ENCODE data around the gene RBM14. TPM values are rescaled to one million over a fixed set of nuclear protein-coding genes. Genes with fewer than 3 reads are reported as not detected.
A peak's percentile ranks its signal among the peaks of the same experiment; 100 is the strongest.

Gene RBM14
- total RNA-seq, 1 donor, result 22.4 TPM

DNA sequence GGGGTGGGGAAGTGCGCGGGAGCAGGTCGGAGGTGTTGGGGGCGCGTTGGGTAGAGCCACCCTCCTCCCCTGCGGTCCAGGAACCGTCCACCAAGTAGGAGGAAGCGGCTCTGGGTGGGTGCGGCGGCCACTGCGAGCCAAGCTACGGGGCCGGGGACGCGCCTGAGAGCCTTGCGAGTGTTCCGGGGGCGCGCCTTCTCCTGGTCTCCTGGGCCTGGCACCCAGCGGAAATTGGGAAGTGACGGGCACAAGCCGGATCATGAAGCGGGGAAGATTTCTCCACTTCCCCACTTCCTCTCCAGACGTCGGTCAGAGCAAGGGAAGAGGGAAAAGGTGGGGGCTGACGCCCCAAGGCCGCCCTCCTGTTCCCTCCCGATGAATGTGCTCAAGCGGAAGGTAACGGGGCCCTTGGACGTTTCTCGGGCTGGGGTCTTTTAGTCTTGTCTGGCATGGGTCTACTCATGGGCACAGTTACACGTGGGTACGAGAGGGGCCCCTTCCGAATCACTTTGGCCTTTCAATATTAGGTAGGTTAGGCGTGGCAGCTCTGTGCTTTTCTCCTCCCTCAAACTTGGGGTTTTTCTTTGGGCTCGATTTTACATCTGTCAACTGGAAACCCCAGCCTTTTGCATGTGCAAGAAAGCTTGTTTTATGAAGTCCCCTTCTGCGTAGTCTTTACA lies 865 bp downstream of the RBM14 start:
- peak overlapping the region; percentile 92 for H2AFZ ChIP-seq (ENCODE audit: low read length)
- peaks cover 50% of the 10 kb centered on the region for H4K20me1 ChIP-seq (ENCODE audit: insufficient read depth, low read length)
- H3K36me3 ChIP-seq (ENCODE audit: insufficient read depth, low read length), result peaks cover 19% of the 10 kb centered on the region
- DNase-seq (ENCODE audit: insufficient read length, low spot score, missing footprints), result peak; percentile 46
- no peaks in the 10 kb centered on the region for H3K27me3 ChIP-seq (ENCODE audit: insufficient read depth, low read length)
- H3K4me2 ChIP-seq (ENCODE audit: insufficient read depth, low read length), result peak overlapping the region; percentile 99
- H3K79me2 ChIP-seq (ENCODE audit: insufficient read depth, low read length), result peaks cover 57% of the 10 kb centered on the region
- TF ChIP-seq, protein P1, sequence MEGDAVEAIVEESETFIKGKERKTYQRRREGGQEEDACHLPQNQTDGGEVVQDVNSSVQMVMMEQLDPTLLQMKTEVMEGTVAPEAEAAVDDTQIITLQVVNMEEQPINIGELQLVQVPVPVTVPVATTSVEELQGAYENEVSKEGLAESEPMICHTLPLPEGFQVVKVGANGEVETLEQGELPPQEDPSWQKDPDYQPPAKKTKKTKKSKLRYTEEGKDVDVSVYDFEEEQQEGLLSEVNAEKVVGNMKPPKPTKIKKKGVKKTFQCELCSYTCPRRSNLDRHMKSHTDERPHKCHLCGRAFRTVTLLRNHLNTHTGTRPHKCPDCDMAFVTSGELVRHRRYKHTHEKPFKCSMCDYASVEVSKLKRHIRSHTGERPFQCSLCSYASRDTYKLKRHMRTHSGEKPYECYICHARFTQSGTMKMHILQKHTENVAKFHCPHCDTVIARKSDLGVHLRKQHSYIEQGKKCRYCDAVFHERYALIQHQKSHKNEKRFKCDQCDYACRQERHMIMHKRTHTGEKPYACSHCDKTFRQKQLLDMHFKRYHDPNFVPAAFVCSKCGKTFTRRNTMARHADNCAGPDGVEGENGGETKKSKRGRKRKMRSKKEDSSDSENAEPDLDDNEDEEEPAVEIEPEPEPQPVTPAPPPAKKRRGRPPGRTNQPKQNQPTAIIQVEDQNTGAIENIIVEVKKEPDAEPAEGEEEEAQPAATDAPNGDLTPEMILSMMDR (IDR thresholded peaks at IDR 0.05; ENCODE audit: extremely low read depth, low read depth, low read length), result no peak
- H3K27ac ChIP-seq (ENCODE audit: low read depth, low read length), result peak overlapping the region; percentile 94
- peaks cover 25% of the 10 kb centered on the region for H3K4me1 ChIP-seq (ENCODE audit: insufficient read depth, low read length)
- no peaks in the 10 kb centered on the region for H3K9me3 ChIP-seq (ENCODE audit: low read depth, low read length)
- H3K4me3 ChIP-seq (ENCODE audit: insufficient read depth, low read length), result peak overlapping the region; percentile 85

- peak overlapping the region; percentile 94 for H3K27ac ChIP-seq (ENCODE audit: low read depth, low read length)
- H3K4me2 ChIP-seq (ENCODE audit: insufficient read depth, low read length), result peak overlapping the region; percentile 99
- H3K27me3 ChIP-seq (ENCODE audit: insufficient read depth, low read length), result no peaks in the 10 kb centered on the region
- no peaks in the 10 kb centered on the region for H3K9me3 ChIP-seq (ENCODE audit: low read depth, low read length)
- H3K36me3 ChIP-seq (ENCODE audit: insufficient read depth, low read length), result peaks cover 38% of the 10 kb centered on the region
- H3K4me3 ChIP-seq (ENCODE audit: insufficient read depth, low read length), result peak overlapping the region; percentile 85
- DNase-seq (ENCODE audit: insufficient read length, low spot score, missing footprints), result peak; percentile 93
- peaks cover 76% of the 10 kb centered on the region for H3K79me2 ChIP-seq (ENCODE audit: insufficient read depth, low read length)
- H4K20me1 ChIP-seq (ENCODE audit: insufficient read depth, low read length), result peaks cover 68% of the 10 kb centered on the region
- peaks cover 31% of the 10 kb centered on the region for H3K4me1 ChIP-seq (ENCODE audit: insufficient read depth, low read length)
- TF ChIP-seq, protein P1 (IDR thresholded peaks at IDR 0.05; ENCODE audit: extremely low read depth, low read depth, low read length), result no peak
- H2AFZ ChIP-seq (ENCODE audit: low read length), result no peak overlapping the region
Measured at GRCh38 chr11:66619080-66619554, 2.7 kb downstream of the RBM14 start.

GRCh38 chr11:66624450-66624849 lies 8.0 kb downstream of the RBM14 start:
- H4K20me1 ChIP-seq (ENCODE audit: insufficient read depth, low read length), result peaks cover 94% of the 10 kb centered on the region
- H3K4me3 ChIP-seq (ENCODE audit: insufficient read depth, low read length), result no peak overlapping the region
- H3K27ac ChIP-seq (ENCODE audit: low read depth, low read length), result no peak overlapping the region
- no peaks in the 10 kb centered on the region for H3K9me3 ChIP-seq (ENCODE audit: low read depth, low read length)
- TF ChIP-seq, protein P1 (IDR thresholded peaks at IDR 0.05; ENCODE audit: extremely low read depth, low read depth, low read length), result no peak
- H3K36me3 ChIP-seq (ENCODE audit: insufficient read depth, low read length), result peaks cover 79% of the 10 kb centered on the region
- H2AFZ ChIP-seq (ENCODE audit: low read length), result no peak overlapping the region
- peaks cover 12% of the 10 kb centered on the region for H3K4me1 ChIP-seq (ENCODE audit: insufficient read depth, low read length)
- no peak for DNase-seq (ENCODE audit: insufficient read length, low spot score, missing footprints)
- no peak overlapping the region for H3K4me2 ChIP-seq (ENCODE audit: insufficient read depth, low read length)
- no peaks in the 10 kb centered on the region for H3K27me3 ChIP-seq (ENCODE audit: insufficient read depth, low read length)
- H3K79me2 ChIP-seq (ENCODE audit: insufficient read depth, low read length), result peaks cover 99% of the 10 kb centered on the region

DNA sequence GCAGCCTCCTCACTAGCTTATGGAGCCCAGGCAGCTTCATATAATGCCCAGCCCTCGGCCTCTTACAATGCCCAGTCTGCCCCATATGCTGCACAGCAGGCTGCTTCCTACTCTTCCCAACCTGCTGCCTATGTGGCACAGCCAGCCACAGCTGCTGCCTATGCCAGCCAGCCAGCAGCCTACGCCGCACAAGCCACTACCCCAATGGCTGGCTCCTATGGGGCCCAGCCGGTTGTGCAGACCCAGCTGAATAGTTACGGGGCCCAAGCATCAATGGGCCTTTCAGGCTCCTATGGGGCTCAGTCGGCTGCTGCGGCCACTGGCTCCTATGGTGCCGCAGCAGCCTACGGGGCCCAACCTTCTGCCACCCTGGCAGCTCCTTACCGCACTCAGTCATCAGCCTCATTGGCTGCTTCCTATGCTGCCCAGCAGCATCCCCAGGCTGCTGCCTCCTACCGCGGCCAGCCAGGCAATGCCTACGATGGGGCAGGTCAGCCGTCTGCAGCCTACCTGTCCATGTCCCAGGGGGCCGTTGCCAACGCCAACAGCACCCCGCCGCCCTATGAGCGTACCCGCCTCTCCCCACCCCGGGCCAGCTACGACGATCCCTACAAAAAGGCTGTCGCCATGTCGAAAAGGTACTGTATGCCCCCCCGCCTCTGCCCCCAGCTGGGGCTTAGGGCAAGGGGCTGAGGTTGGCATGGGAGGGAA lies 8.8 kb downstream of the RBM14 start:
- no peak overlapping the region for H3K27ac ChIP-seq (ENCODE audit: low read depth, low read length)
- peaks cover 100% of the 10 kb centered on the region for H3K79me2 ChIP-seq (ENCODE audit: insufficient read depth, low read length)
- H4K20me1 ChIP-seq (ENCODE audit: insufficient read depth, low read length), result peaks cover 96% of the 10 kb centered on the region
- no peak overlapping the region for H3K4me2 ChIP-seq (ENCODE audit: insufficient read depth, low read length)
- H2AFZ ChIP-seq (ENCODE audit: low read length), result no peak overlapping the region
- TF ChIP-seq, protein P1 (IDR thresholded peaks at IDR 0.05; ENCODE audit: extremely low read depth, low read depth, low read length), result no peak
- DNase-seq (ENCODE audit: insufficient read length, low spot score, missing footprints), result no peak
- H3K4me3 ChIP-seq (ENCODE audit: insufficient read depth, low read length), result no peak overlapping the region
- peaks cover 86% of the 10 kb centered on the region for H3K36me3 ChIP-seq (ENCODE audit: insufficient read depth, low read length)
- no peaks in the 10 kb centered on the region for H3K27me3 ChIP-seq (ENCODE audit: insufficient read depth, low read length)
- peaks cover 10% of the 10 kb centered on the region for H3K4me1 ChIP-seq (ENCODE audit: insufficient read depth, low read length)
- H3K9me3 ChIP-seq (ENCODE audit: low read depth, low read length), result no peaks in the 10 kb centered on the region
